WTC11 (cell line): Measurements from ENCODE around the gene RNF11.

Experiments used
- NR3C1 ChIP-seq: sonication (generic); formaldehyde crosslinking; conservative IDR thresholded peaks from 2 replicates; pipeline ENCODE4 v1.8.1; 2023; ENCODE audit warnings: low read depth, mild to moderate bottlenecking, missing genetic modification reagents
- SMAD4 ChIP-seq: sonication (generic); formaldehyde crosslinking; IDR thresholded peaks from 2 replicates; pipeline ENCODE4 v1.8.0; 2022; ENCODE audit warnings: mild to moderate bottlenecking, missing genetic modification reagents
- TEAD4 ChIP-seq: sonication (generic); formaldehyde crosslinking; IDR thresholded peaks from 2 replicates; pipeline ENCODE4 v1.8.0; 2022; ENCODE audit warnings: mild to moderate bottlenecking, missing genetic modification reagents
- TF ChIP-seq, protein P1 (sequence below): fragments of 250-450 bp; sonication (Bioruptor Pico); IDR thresholded peaks from 2 replicates; pipeline ENCODE4 v1.9.0; 2021; ENCODE audit warnings: mild to moderate bottlenecking
- TF ChIP-seq, protein P2 (sequence below): fragments of 250-450 bp; sonication (Bioruptor Pico); IDR thresholded peaks from 2 replicates; pipeline ENCODE4 v2.1.2; 2022; ENCODE audit warnings: mild to moderate bottlenecking, moderate library complexity
- TF ChIP-seq, protein P3 (sequence below): fragments of 200-600 bp; IDR thresholded peaks from 2 replicates; pipeline ENCODE4 v1.8.0; 2022; ENCODE audit warnings: antibody characterized with exemption
- TF ChIP-seq, protein P4 (sequence below): sonication (generic); formaldehyde crosslinking; IDR thresholded peaks from 2 replicates; pipeline ENCODE4 v1.8.0; 2022; ENCODE audit warnings: mild to moderate bottlenecking, missing genetic modification reagents
- TF ChIP-seq, protein P5 (sequence below): sonication (generic); formaldehyde crosslinking; IDR thresholded peaks from 2 replicates; pipeline ENCODE4 v1.8.1; 2023; ENCODE audit warnings: mild to moderate bottlenecking, missing genetic modification reagents, moderate library complexity
- TF ChIP-seq, protein P6 (sequence below): sonication (generic); formaldehyde crosslinking; conservative IDR thresholded peaks from 2 replicates; pipeline ENCODE4 v1.8.1; 2022; ENCODE audit warnings: mild to moderate bottlenecking, missing genetic modification reagents

DNA sequence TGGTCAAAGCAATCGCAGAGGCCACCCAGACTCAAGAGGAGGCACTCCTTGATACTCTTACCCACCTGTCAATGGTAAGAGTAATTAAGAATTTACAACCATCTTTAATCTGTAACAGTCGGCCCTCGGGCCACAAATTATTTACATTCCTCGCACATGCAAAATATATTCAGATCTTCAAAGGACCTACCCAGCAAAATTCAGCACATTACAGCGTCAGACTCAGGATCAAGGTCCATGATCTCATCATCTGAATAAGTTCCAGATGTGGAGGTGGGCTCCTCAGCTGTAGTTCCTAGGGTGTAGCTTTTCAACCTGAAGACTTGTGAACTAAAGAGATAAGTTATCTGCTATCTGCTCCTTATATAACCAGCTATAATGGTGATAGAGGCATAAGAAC lies 17.1 kb upstream of the RNF11 start:
- TF ChIP-seq, protein P1, sequence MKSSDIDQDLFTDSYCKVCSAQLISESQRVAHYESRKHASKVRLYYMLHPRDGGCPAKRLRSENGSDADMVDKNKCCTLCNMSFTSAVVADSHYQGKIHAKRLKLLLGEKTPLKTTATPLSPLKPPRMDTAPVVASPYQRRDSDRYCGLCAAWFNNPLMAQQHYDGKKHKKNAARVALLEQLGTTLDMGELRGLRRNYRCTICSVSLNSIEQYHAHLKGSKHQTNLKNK (CRISPR knock-in tag): no peak
- TF ChIP-seq, protein P2, sequence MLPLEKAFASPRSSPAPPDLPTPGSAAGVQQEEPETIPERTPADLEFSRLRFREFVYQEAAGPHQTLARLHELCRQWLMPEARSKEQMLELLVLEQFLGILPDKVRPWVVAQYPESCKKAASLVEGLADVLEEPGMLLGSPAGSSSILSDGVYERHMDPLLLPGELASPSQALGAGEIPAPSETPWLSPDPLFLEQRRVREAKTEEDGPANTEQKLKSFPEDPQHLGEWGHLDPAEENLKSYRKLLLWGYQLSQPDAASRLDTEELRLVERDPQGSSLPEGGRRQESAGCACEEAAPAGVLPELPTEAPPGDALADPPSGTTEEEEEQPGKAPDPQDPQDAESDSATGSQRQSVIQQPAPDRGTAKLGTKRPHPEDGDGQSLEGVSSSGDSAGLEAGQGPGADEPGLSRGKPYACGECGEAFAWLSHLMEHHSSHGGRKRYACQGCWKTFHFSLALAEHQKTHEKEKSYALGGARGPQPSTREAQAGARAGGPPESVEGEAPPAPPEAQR: no peak
- no peak for TF ChIP-seq TEAD4 (CRISPR knock-in tag)
- TF ChIP-seq, protein P3, sequence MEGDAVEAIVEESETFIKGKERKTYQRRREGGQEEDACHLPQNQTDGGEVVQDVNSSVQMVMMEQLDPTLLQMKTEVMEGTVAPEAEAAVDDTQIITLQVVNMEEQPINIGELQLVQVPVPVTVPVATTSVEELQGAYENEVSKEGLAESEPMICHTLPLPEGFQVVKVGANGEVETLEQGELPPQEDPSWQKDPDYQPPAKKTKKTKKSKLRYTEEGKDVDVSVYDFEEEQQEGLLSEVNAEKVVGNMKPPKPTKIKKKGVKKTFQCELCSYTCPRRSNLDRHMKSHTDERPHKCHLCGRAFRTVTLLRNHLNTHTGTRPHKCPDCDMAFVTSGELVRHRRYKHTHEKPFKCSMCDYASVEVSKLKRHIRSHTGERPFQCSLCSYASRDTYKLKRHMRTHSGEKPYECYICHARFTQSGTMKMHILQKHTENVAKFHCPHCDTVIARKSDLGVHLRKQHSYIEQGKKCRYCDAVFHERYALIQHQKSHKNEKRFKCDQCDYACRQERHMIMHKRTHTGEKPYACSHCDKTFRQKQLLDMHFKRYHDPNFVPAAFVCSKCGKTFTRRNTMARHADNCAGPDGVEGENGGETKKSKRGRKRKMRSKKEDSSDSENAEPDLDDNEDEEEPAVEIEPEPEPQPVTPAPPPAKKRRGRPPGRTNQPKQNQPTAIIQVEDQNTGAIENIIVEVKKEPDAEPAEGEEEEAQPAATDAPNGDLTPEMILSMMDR: no peak
- TF ChIP-seq, protein P4, sequence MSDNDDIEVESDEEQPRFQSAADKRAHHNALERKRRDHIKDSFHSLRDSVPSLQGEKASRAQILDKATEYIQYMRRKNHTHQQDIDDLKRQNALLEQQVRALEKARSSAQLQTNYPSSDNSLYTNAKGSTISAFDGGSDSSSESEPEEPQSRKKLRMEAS (CRISPR knock-in tag): no peak
- TF ChIP-seq, protein P5, sequence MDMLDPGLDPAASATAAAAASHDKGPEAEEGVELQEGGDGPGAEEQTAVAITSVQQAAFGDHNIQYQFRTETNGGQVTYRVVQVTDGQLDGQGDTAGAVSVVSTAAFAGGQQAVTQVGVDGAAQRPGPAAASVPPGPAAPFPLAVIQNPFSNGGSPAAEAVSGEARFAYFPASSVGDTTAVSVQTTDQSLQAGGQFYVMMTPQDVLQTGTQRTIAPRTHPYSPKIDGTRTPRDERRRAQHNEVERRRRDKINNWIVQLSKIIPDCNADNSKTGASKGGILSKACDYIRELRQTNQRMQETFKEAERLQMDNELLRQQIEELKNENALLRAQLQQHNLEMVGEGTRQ (CRISPR knock-in tag): no peak
- TF ChIP-seq, protein P6, sequence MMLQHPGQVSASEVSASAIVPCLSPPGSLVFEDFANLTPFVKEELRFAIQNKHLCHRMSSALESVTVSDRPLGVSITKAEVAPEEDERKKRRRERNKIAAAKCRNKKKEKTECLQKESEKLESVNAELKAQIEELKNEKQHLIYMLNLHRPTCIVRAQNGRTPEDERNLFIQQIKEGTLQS (CRISPR knock-in tag): no peak
- no peak for TF ChIP-seq SMAD4
- no peak for TF ChIP-seq NR3C1 (CRISPR knock-in tag)
